ENCODE results near the gene MAPKAP1. TPM values are rescaled to one million over a fixed set of nuclear protein-coding genes. Genes with fewer than 3 reads are reported as not detected.

MAPKAP1 gene
- total and polyA plus RNA-seq, 2 of the 13 experiments (the other 11 are each of a cell fraction or from before 2014, with no cell fraction given) = 45.0 to 64.3 TPM

DNA sequence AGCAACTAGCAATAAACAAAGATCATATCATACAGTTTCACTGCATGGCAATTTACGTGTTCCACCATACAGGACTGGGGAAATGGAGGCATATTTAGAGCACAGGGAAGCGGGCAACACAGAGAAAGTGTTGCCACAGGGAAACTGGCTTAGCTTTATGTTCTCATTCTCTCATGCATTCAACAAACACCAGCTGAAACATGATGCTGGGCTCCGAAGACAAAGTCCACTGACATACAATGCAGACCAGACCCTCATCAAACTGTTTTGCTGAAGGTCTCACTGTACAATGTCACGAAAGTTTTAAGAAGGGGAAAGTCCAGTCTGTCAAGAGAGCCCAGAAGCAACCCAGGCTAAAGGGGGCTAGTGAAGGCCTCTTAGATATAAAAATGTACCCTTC lies 115.1 kb downstream of the MAPKAP1 start (continued):
- TF ChIP-seq, protein P1, sequence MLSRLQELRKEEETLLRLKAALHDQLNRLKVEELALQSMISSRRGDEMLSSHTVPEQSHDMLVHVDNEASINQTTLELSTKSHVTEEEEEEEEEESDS (CRISPR knock-in tag; IDR thresholded peaks at IDR 0.05; ENCODE audit: borderline replicate concordance) = no peak
- TF ChIP-seq, protein P2, sequence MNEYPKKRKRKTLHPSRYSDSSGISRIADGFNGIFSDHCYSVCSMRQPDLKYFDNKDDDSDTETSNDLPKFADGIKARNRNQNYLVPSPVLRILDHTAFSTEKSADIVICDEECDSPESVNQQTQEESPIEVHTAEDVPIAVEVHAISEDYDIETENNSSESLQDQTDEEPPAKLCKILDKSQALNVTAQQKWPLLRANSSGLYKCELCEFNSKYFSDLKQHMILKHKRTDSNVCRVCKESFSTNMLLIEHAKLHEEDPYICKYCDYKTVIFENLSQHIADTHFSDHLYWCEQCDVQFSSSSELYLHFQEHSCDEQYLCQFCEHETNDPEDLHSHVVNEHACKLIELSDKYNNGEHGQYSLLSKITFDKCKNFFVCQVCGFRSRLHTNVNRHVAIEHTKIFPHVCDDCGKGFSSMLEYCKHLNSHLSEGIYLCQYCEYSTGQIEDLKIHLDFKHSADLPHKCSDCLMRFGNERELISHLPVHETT (CRISPR knock-in tag; conservative IDR thresholded peaks at IDR 0.05) = no peak
- TF ChIP-seq MXD4 (CRISPR knock-in tag; IDR thresholded peaks at IDR 0.05) = no peak
- TF ChIP-seq ZSCAN20 (CRISPR knock-in tag; IDR thresholded peaks at IDR 0.05; ENCODE audit: borderline replicate concordance) = no peak
- TF ChIP-seq REPIN1 (CRISPR knock-in tag; IDR thresholded peaks at IDR 0.05; ENCODE audit: borderline replicate concordance, low read depth) = no peak
- no peak for TF ChIP-seq KDM2A (CRISPR knock-in tag; IDR thresholded peaks at IDR 0.05; ENCODE audit: borderline replicate concordance, low read depth)
- no peak for TF ChIP-seq ZNF567 (CRISPR knock-in tag; IDR thresholded peaks at IDR 0.05; ENCODE audit: borderline replicate concordance)
- no peak for TF ChIP-seq ZNF451 (CRISPR knock-in tag; IDR thresholded peaks at IDR 0.05)
- TF ChIP-seq, protein P3, sequence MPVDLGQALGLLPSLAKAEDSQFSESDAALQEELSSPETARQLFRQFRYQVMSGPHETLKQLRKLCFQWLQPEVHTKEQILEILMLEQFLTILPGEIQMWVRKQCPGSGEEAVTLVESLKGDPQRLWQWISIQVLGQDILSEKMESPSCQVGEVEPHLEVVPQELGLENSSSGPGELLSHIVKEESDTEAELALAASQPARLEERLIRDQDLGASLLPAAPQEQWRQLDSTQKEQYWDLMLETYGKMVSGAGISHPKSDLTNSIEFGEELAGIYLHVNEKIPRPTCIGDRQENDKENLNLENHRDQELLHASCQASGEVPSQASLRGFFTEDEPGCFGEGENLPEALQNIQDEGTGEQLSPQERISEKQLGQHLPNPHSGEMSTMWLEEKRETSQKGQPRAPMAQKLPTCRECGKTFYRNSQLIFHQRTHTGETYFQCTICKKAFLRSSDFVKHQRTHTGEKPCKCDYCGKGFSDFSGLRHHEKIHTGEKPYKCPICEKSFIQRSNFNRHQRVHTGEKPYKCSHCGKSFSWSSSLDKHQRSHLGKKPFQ (CRISPR knock-in tag; IDR thresholded peaks at IDR 0.05; ENCODE audit: insufficient replicate concordance) = no peak
- no peak for TF ChIP-seq RFXANK (CRISPR knock-in tag; IDR thresholded peaks at IDR 0.05)

DNA sequence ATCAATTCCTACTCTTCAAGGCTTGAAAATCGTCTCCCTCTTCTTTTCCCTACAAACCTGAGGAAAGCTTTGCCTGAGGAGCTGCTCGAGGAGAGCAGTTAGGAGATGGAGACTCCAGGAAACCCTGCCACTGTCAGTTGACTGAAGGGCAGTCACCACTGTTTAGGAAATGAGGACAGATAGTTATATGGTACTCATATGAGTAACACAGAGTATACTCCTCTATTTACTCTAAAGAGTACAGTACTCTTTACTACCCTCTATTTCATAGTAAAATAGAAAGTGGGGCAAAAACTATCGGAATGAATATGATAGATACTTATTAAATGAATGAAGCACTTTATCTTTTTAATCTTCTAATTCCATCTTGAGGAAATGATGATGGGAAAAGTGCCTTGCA lies 115.8 kb downstream of the MAPKAP1 start:
- Histone ChIP-seq H2AFZ (ENCODE audit: low read length) (no peak overlapping the region), H3K27ac (ENCODE audit: extremely low read length, insufficient read depth, low read length) (no peak overlapping the region), H3K9ac (ENCODE audit: insufficient read depth, low read depth, low read length) (no peak overlapping the region), H3K9me3 (ENCODE audit: low read length) (no peaks in the 10 kb centered on the region), H3K4me3 (replicated peaks in 1 of 3; ENCODE audit: insufficient read depth in 1 of 3, low read depth in 2 of 3, low read length in 3 of 3) (no peak overlapping the region), H3K36me3 (replicated peaks in 1 of 2; ENCODE audit: control insufficient read depth in 1 of 2, insufficient read depth in 2 of 2, low read length in 2 of 2) (no peaks in the 10 kb centered on the region), H3K4me1 (ENCODE audit: insufficient read depth, low read length) (peaks cover 49% of the 10 kb centered on the region), H3K4me2 (ENCODE audit: low read depth, low read length) (no peak overlapping the region), H4K20me1 (ENCODE audit: insufficient read depth, low read length) (no peaks in the 10 kb centered on the region), H3K79me2 (ENCODE audit: insufficient read depth, low read length) (no peaks in the 10 kb centered on the region), H3K27me3 (ENCODE audit: control insufficient read depth in 1 of 2, insufficient read depth in 2 of 2, low read length in 2 of 2) (no peaks in the 10 kb centered on the region)
- intact Hi-C loops (cut with micrococcal nuclease; ENCODE audit: unreplicated experiment) = no loop called here
- no peak for DNase-seq (ENCODE audit: low spot score)
- FAIRE-seq = no peak
- in situ Hi-C loops (cut with HindIII; ENCODE audit: extremely low pct_ligation_motif_present, low pct_unique_long_range_greater_than_20kb) = no loop called here
- CTCF ChIA-PET (ENCODE audit: low intra/inter-chr PET ratio, low total read pairs) = no interaction called here
- POLR2A ChIA-PET = no interaction called here
- whole genome bisulfite sequencing (ENCODE audit: low lambda C conversion rate) = 97% methylated on average over 3 of the region's 3 CpGs
- no TSS peak for BruUV-seq (replicated peaks)
- no peak for ATAC-seq
- TF ChIP-seq, protein P4, sequence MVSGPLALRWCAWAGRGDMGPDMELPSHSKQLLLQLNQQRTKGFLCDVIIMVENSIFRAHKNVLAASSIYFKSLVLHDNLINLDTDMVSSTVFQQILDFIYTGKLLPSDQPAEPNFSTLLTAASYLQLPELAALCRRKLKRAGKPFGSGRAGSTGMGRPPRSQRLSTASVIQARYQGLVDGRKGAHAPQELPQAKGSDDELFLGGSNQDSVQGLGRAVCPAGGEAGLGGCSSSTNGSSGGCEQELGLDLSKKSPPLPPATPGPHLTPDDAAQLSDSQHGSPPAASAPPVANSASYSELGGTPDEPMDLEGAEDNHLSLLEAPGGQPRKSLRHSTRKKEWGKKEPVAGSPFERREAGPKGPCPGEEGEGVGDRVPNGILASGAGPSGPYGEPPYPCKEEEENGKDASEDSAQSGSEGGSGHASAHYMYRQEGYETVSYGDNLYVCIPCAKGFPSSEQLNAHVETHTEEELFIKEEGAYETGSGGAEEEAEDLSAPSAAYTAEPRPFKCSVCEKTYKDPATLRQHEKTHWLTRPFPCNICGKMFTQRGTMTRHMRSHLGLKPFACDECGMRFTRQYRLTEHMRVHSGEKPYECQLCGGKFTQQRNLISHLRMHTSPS (CRISPR knock-in tag; IDR thresholded peaks at IDR 0.05; ENCODE audit: low read depth) = no peak
- TF ChIP-seq YEATS2 (CRISPR knock-in tag; IDR thresholded peaks at IDR 0.05; ENCODE audit: borderline replicate concordance) = no peak
- TF ChIP-seq SIX4 (CRISPR knock-in tag; IDR thresholded peaks at IDR 0.05) = no peak
- TF ChIP-seq ZNF839 (CRISPR knock-in tag; IDR thresholded peaks at IDR 0.05; ENCODE audit: borderline replicate concordance) = no peak
- TF ChIP-seq ZBTB38 (CRISPR knock-in tag; IDR thresholded peaks at IDR 0.05) = no peak
- no peak for TF ChIP-seq ZNF343 (CRISPR knock-in tag; IDR thresholded peaks at IDR 0.05)

Data from HepG2 (cell line).